GM23338 (cell line): ENCODE results near the gene ZNF763. TPM values are rescaled to one million over a fixed set of nuclear protein-coding genes. Genes with fewer than 3 reads are reported as not detected.

Source experiments
- ATAC-seq: fragments of 200-7000 bp; cut with Tn5 transposase; 3 replicates; pipeline ENCODE4 v1.9.1; 2020
- DNase-seq: peaks from one replicate; pipeline ENCODE4 v3.0.0-alpha.2; 2015; ENCODE audit warnings: low spot score
- H2AFZ ChIP-seq: fragments of 200-600 bp; sonication (generic); 2 replicates; pipeline ENCODE4 v1.8.0; 2016; ENCODE audit warnings: antibody characterized with exemption, mild to moderate bottlenecking, moderate library complexity
- H3F3A ChIP-seq: fragments of 200-600 bp; sonication (generic); replicated peaks from 2 replicates; pipeline ENCODE4 v1.8.0; 2017; ENCODE audit warnings: antibody characterized with exemption, mixed run types, low read depth
- H3K27ac ChIP-seq: fragments of 200-600 bp; sonication (generic); 2 replicates; pipeline ENCODE4 v1.6.1; 2016; ENCODE audit warnings: low read depth
- H3K27me3 ChIP-seq: fragments of 200-600 bp; sonication (generic); 2 replicates; pipeline ENCODE4 v1.8.0; 2016; ENCODE audit warnings: mild to moderate bottlenecking, mixed run types, moderate library complexity; ENCODE audit not compliant: insufficient read depth
- H3K36me3 ChIP-seq: fragments of 200-600 bp; sonication (generic); 2 replicates; pipeline ENCODE4 v1.8.0; 2016; ENCODE audit warnings: mild to moderate bottlenecking; ENCODE audit not compliant: insufficient read depth
- H3K4me1 ChIP-seq: fragments of 200-600 bp; sonication (generic); 2 replicates; pipeline ENCODE4 v1.8.0; 2016; ENCODE audit warnings: mild to moderate bottlenecking, moderate library complexity; ENCODE audit not compliant: insufficient read depth
- H3K4me2 ChIP-seq: fragments of 200-600 bp; sonication (generic); 2 replicates; pipeline ENCODE4 v1.7.1; 2017; ENCODE audit warnings: mixed run types
- H3K4me3 ChIP-seq: fragments of 200-600 bp; sonication (generic); 2 replicates; pipeline ENCODE4 v1.6.1; 2016; ENCODE audit warnings: mixed run types
- H3K79me2 ChIP-seq: fragments of 200-600 bp; sonication (generic); replicated peaks from 2 replicates; pipeline ENCODE4 v1.8.0; 2017; ENCODE audit warnings: mild to moderate bottlenecking; ENCODE audit not compliant: insufficient read depth
- H3K9me2 ChIP-seq: fragments of 200-600 bp; sonication (generic); 2 replicates; pipeline ENCODE4 v1.8.0; 2017; ENCODE audit not compliant: insufficient read depth
- H4K20me1 ChIP-seq: fragments of 200-600 bp; sonication (generic); replicated peaks from 2 replicates; pipeline ENCODE4 v1.8.0; 2017; ENCODE audit warnings: mild to moderate bottlenecking; ENCODE audit not compliant: insufficient read depth
- H3K27ac Mint-ChIP-seq: 2 replicates; pipeline ENCODE4 v1.8.0; 2020; ENCODE audit warnings: inconsistent platforms, mild to moderate bottlenecking, moderate library complexity, mixed read lengths
- H3K27me3 Mint-ChIP-seq: 3 replicates; pipeline ENCODE4 v1.8.0; 2022; ENCODE audit warnings: low read depth, mild to moderate bottlenecking, moderate library complexity, mixed read lengths, inconsistent platforms; ENCODE audit not compliant: insufficient read depth, poor library complexity
- H3K36me3 Mint-ChIP-seq: 3 replicates; pipeline ENCODE4 v1.8.0; 2021; ENCODE audit warnings: low read depth, mild to moderate bottlenecking, inconsistent platforms, moderate library complexity, mixed read lengths
- H3K4me1 Mint-ChIP-seq: 3 replicates; pipeline ENCODE4 v1.8.0; 2020; ENCODE audit warnings: mild to moderate bottlenecking, inconsistent platforms, mixed read lengths
- H3K4me3 Mint-ChIP-seq: 3 replicates; pipeline ENCODE4 v1.8.0; 2021; ENCODE audit warnings: moderate library complexity, mild to moderate bottlenecking, inconsistent platforms, mixed read lengths
- H3K9me3 Mint-ChIP-seq: 3 replicates; pipeline ENCODE4 v1.8.0; 2020; ENCODE audit warnings: moderate library complexity, mild to moderate bottlenecking, inconsistent platforms, mixed read lengths
- CREB1 ChIP-seq: fragments of 250-450 bp; sonication (Bioruptor Pico); IDR thresholded peaks from 2 replicates; pipeline ENCODE4 v1.5.0; 2020; ENCODE audit warnings: low read depth, mild to moderate bottlenecking, moderate library complexity
- EZH2 ChIP-seq: fragments of 200-600 bp; sonication (generic); IDR thresholded peaks from one replicate; pipeline ENCODE4 v1.8.0; 2017; ENCODE audit warnings: antibody characterized with exemption, mild to moderate bottlenecking, low read depth; ENCODE audit not compliant: unreplicated experiment
- EZH2phosphoT487 ChIP-seq: fragments of 200-600 bp; sonication (generic); IDR thresholded peaks from one replicate; pipeline ENCODE4 v1.8.1; 2018; ENCODE audit warnings: antibody characterized with exemption; ENCODE audit not compliant: unreplicated experiment
- JUNB ChIP-seq: IDR thresholded peaks from one replicate; pipeline ENCODE4 v1.6.1; 2016; ENCODE audit warnings: antibody characterized with exemption; ENCODE audit not compliant: unreplicated experiment
- NANOG ChIP-seq: IDR thresholded peaks from 2 replicates; pipeline ENCODE4 v1.6.1; 2016; ENCODE audit warnings: antibody characterized with exemption, borderline replicate concordance
- POLR2AphosphoS5 ChIP-seq: IDR thresholded peaks from 2 replicates; pipeline ENCODE4 v1.6.1; 2016; ENCODE audit warnings: antibody characterized with exemption, low read depth
- REST ChIP-seq: IDR thresholded peaks from one replicate; pipeline ENCODE4 v1.6.1; 2018; ENCODE audit warnings: antibody characterized with exemption; ENCODE audit not compliant: unreplicated experiment
- STAT1 ChIP-seq: IDR thresholded peaks from one replicate; pipeline ENCODE4 v1.6.1; 2016; ENCODE audit warnings: antibody characterized with exemption; ENCODE audit not compliant: unreplicated experiment
- ZNF114 ChIP-seq: fragments of 250-450 bp; sonication (Bioruptor Pico); IDR thresholded peaks from 2 replicates; pipeline ENCODE4 v1.5.0; 2020; ENCODE audit warnings: mild to moderate bottlenecking, moderate library complexity
- ZNF331 ChIP-seq: fragments of 250-450 bp; sonication (Bioruptor Pico); IDR thresholded peaks from 2 replicates; pipeline ENCODE4 v1.5.0; 2020; ENCODE audit warnings: low read depth, mild to moderate bottlenecking, moderate library complexity
- ZNF462 ChIP-seq: fragments of 250-450 bp; sonication (Bioruptor Pico); IDR thresholded peaks from 2 replicates; pipeline ENCODE4 v1.5.0; 2020; ENCODE audit warnings: mild to moderate bottlenecking, moderate library complexity
- polyA plus RNA-seq: library from polyadenylated mRNA; unstranded; fragments of >200 nt; fragmentation: Nextera tagmentation; extraction: Ambion mirVana; gene quantifications from 2 replicates; pipeline ENCODE4 v1.2.1, GENCODE V29; 2016
- total RNA-seq: library from RNA; depleted of rRNA; stranded (reverse); fragments of >200 nt; shearing (Covaris generic); gene quantifications from 2 replicates; pipeline ENCODE4 v1.2.3, GENCODE V29; 2014
- TF ChIP-seq, protein P1 (sequence below), 2 experiments: fragments of 200-600 bp in 1 of 2; sonication (generic) in 1 of 2; conservative IDR thresholded peaks; 2 replicates each; pipeline versions ENCODE4 v1.5.1 to v1.6.1; 2016 to 2017; ENCODE audit warnings: antibody characterized with exemption in 2 of 2, low read depth in 2 of 2, mild to moderate bottlenecking in 2 of 2, moderate library complexity in 1 of 2
- TF ChIP-seq, protein P2 (sequence below): IDR thresholded peaks from 2 replicates; pipeline ENCODE4 v1.6.1; 2016; ENCODE audit warnings: antibody characterized with exemption

Gene ZNF763
- total and polyA plus RNA-seq, 2 experiments from 2014 or later = 0.61 to 0.87 TPM

- TF ChIP-seq, protein P1, sequence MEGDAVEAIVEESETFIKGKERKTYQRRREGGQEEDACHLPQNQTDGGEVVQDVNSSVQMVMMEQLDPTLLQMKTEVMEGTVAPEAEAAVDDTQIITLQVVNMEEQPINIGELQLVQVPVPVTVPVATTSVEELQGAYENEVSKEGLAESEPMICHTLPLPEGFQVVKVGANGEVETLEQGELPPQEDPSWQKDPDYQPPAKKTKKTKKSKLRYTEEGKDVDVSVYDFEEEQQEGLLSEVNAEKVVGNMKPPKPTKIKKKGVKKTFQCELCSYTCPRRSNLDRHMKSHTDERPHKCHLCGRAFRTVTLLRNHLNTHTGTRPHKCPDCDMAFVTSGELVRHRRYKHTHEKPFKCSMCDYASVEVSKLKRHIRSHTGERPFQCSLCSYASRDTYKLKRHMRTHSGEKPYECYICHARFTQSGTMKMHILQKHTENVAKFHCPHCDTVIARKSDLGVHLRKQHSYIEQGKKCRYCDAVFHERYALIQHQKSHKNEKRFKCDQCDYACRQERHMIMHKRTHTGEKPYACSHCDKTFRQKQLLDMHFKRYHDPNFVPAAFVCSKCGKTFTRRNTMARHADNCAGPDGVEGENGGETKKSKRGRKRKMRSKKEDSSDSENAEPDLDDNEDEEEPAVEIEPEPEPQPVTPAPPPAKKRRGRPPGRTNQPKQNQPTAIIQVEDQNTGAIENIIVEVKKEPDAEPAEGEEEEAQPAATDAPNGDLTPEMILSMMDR (conservative IDR thresholded peaks at IDR 0.05; ENCODE audit: low read depth in 2 of 2) = no peak
- no peak for TF ChIP-seq EZH2
Observed at GRCh38 chr19:11979527-11979926, 14.7 kb downstream of the ZNF763 start (continued).

- Histone ChIP-seq H3K36me3 (peaks cover 19% of the 10 kb centered on the region), H3F3A (no peaks in the 10 kb centered on the region), H3K27me3 (no peaks in the 10 kb centered on the region), H3K4me3 (no peak overlapping the region), H3K27ac (no peak overlapping the region), H3K4me1 (peaks cover 8% of the 10 kb centered on the region), H3K4me2 (no peak overlapping the region), H4K20me1 (no peaks in the 10 kb centered on the region), H2AFZ (no peak overlapping the region), H3K9me2 (peaks cover 6% of the 10 kb centered on the region; the same call in 1 of the 2 replicates), H3K79me2 (no peaks in the 10 kb centered on the region)
- TF ChIP-seq ZNF114 (CRISPR knock-in tag) (no peak), NANOG (no peak), ZNF462 (CRISPR knock-in tag) (no peak), STAT1 (no peak), JUNB (no peak), ZNF331 (no peak), REST (no peak), POLR2AphosphoS5 (no peak), CREB1 (CRISPR knock-in tag) (no peak), EZH2phosphoT487 (no peak), EZH2 (no peak)
- TF ChIP-seq, protein P2, sequence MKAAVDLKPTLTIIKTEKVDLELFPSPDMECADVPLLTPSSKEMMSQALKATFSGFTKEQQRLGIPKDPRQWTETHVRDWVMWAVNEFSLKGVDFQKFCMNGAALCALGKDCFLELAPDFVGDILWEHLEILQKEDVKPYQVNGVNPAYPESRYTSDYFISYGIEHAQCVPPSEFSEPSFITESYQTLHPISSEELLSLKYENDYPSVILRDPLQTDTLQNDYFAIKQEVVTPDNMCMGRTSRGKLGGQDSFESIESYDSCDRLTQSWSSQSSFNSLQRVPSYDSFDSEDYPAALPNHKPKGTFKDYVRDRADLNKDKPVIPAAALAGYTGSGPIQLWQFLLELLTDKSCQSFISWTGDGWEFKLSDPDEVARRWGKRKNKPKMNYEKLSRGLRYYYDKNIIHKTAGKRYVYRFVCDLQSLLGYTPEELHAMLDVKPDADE = no peak
- DNase-seq (no peak), ATAC-seq (no peak)
- H3K27ac Mint-ChIP-seq = no peak overlapping the region
- no peaks in the 10 kb centered on the region for H3K4me1 Mint-ChIP-seq
- H3K4me3 Mint-ChIP-seq = no peak overlapping the region
- peaks cover 35% of the 10 kb centered on the region for H3K36me3 Mint-ChIP-seq
- H3K27me3 Mint-ChIP-seq = peaks cover 3% of the 10 kb centered on the region
- H3K9me3 Mint-ChIP-seq = peaks cover 95% of the 10 kb centered on the region
Observed at GRCh38 chr19:11982526-11982925, 17.7 kb downstream of the ZNF763 start.
